Osteoblast (primary cell): ENCODE results near the gene ACSL5. TPM values are rescaled to one million over a fixed set of nuclear protein-coding genes. Genes with fewer than 3 reads are reported as not detected.
"Not testable (repeated sequence)": the region's sequence is repeated elsewhere in the genome, so short reads cannot be mapped to it uniquely, and the experiment has no call there.

ENCODE experiments used
- DNase-seq: peaks from one replicate; pipeline ENCODE4 v3.0.0; 2011; ENCODE audit warnings: low spot score, mixed read lengths; ENCODE audit not compliant: insufficient read length; ENCODE audit errors: missing footprints
- H2AFZ ChIP-seq: 2 replicates; pipeline ENCODE4 v1.6.0; 2011; ENCODE audit warnings: mild to moderate bottlenecking, low read length
- H3K27ac ChIP-seq: 2 replicates; pipeline ENCODE4 v1.5.1; 2011; ENCODE audit warnings: mild to moderate bottlenecking, low read depth, low read length, moderate library complexity
- H3K27me3 ChIP-seq: 2 replicates; pipeline ENCODE4 v1.6.0; 2012; ENCODE audit warnings: mild to moderate bottlenecking, control low read depth, inconsistent platforms, low read length, moderate library complexity; ENCODE audit not compliant: insufficient read depth
- H3K36me3 ChIP-seq: 2 replicates; pipeline ENCODE4 v1.5.1; 2011; ENCODE audit warnings: mild to moderate bottlenecking, low read length, control low read depth, moderate library complexity; ENCODE audit not compliant: insufficient read depth
- H3K4me1 ChIP-seq: 2 replicates; pipeline ENCODE4 v1.5.1; 2011; ENCODE audit warnings: mild to moderate bottlenecking, low read length, control low read depth, moderate library complexity; ENCODE audit not compliant: insufficient read depth
- H3K4me2 ChIP-seq: 2 replicates; pipeline ENCODE4 v1.6.0; 2011; ENCODE audit warnings: mild to moderate bottlenecking, low read length; ENCODE audit not compliant: insufficient read depth
- H3K4me3 ChIP-seq: fragments of 200-600 bp; sonication (generic); 3 replicates; pipeline ENCODE4 v1.5.1; 2012; ENCODE audit warnings: mild to moderate bottlenecking, low read length, inconsistent platforms; ENCODE audit not compliant: insufficient read depth
- H3K79me2 ChIP-seq: 2 replicates; pipeline ENCODE4 v1.6.0; 2012; ENCODE audit warnings: mild to moderate bottlenecking, low read length, control low read depth, inconsistent platforms; ENCODE audit not compliant: insufficient read depth
- H3K9me3 ChIP-seq: 2 replicates; pipeline ENCODE4 v1.5.1; 2011; ENCODE audit warnings: low read depth, low read length, control low read depth
- H4K20me1 ChIP-seq: 2 replicates; pipeline ENCODE4 v1.6.0; 2012; ENCODE audit warnings: mild to moderate bottlenecking, low read length, control low read depth; ENCODE audit not compliant: insufficient read depth
- CTCF ChIP-seq: IDR thresholded peaks from 2 replicates; pipeline ENCODE4 v1.5.1; 2011; ENCODE audit warnings: mild to moderate bottlenecking, low read depth, low read length, moderate library complexity; ENCODE audit errors: extremely low read depth
- total RNA-seq: library from RNA; depleted of rRNA; stranded (reverse); fragments of >200 nt; gene quantifications from 2 replicates; pipeline ENCODE4 v1.2.3, GENCODE V29; 2012

ACSL5 gene
- total RNA-seq, 1 donor = 5.1 TPM

GRCh38 chr10:112366992-112367391 lies 6.9 kb upstream of the ACSL5 start:
- no peaks in the 10 kb centered on the region for H3K79me2 ChIP-seq
- H2AFZ ChIP-seq = no peak overlapping the region
- H3K27ac ChIP-seq = no peak overlapping the region
- no peak for DNase-seq
- TF ChIP-seq CTCF = no peak
- no peaks in the 10 kb centered on the region for H3K36me3 ChIP-seq
- H3K4me2 ChIP-seq = no peak overlapping the region
- peaks cover 4% of the 10 kb centered on the region for H3K4me1 ChIP-seq
- H3K27me3 ChIP-seq = no peaks in the 10 kb centered on the region
- H3K9me3 ChIP-seq = no peaks in the 10 kb centered on the region
- H3K4me3 ChIP-seq = no peak overlapping the region
- H4K20me1 ChIP-seq = no peaks in the 10 kb centered on the region

GRCh38 chr10:112367516-112367915 lies 6.4 kb upstream of the ACSL5 start:
- Histone ChIP-seq H3K9me3 (no peaks in the 10 kb centered on the region), H3K4me2 (no peak overlapping the region), H4K20me1 (no peaks in the 10 kb centered on the region), H3K27ac (no peak overlapping the region), H3K27me3 (no peaks in the 10 kb centered on the region), H2AFZ (no peak overlapping the region), H3K36me3 (no peaks in the 10 kb centered on the region), H3K4me3 (no peak overlapping the region), H3K79me2 (no peaks in the 10 kb centered on the region), H3K4me1 (peaks cover 2% of the 10 kb centered on the region)
- TF ChIP-seq CTCF = no peak
- no peak for DNase-seq

GRCh38 chr10:112369495-112370423 lies 4.2 kb upstream of the ACSL5 start:
- Histone ChIP-seq H3K4me1 (peaks cover 3% of the 10 kb centered on the region), H3K4me2 (no peak overlapping the region), H3K4me3 (no peak overlapping the region), H3K27ac (no peak overlapping the region), H3K27me3 (no peaks in the 10 kb centered on the region), H4K20me1 (no peaks in the 10 kb centered on the region), H3K9me3 (no peaks in the 10 kb centered on the region), H3K36me3 (no peaks in the 10 kb centered on the region), H2AFZ (no peak overlapping the region), H3K79me2 (no peaks in the 10 kb centered on the region)
- DNase-seq = no peak
- no peak for TF ChIP-seq CTCF

- no peaks in the 10 kb centered on the region for H3K79me2 ChIP-seq
- peaks cover 9% of the 10 kb centered on the region for H3K4me1 ChIP-seq
- no peak for DNase-seq
- H2AFZ ChIP-seq = no peak overlapping the region
- H3K27ac ChIP-seq = no peak overlapping the region
- no peaks in the 10 kb centered on the region for H3K36me3 ChIP-seq
- no peak overlapping the region for H3K4me2 ChIP-seq
- no peaks in the 10 kb centered on the region for H3K9me3 ChIP-seq
- no peaks in the 10 kb centered on the region for H3K27me3 ChIP-seq
- no peak for TF ChIP-seq CTCF
- no peaks in the 10 kb centered on the region for H4K20me1 ChIP-seq
- no peak overlapping the region for H3K4me3 ChIP-seq
These were observed 3.5 kb upstream of the ACSL5 start for GRCh38 chr10:112370424-112370819.

GRCh38 chr10:112371326-112371725 lies 2.6 kb upstream of the ACSL5 start:
- H3K27ac ChIP-seq, DNase-seq, H3K79me2 ChIP-seq, H3K36me3 ChIP-seq, H3K4me2 ChIP-seq, H2AFZ ChIP-seq, H3K9me3 ChIP-seq, H3K27me3 ChIP-seq, H3K4me3 ChIP-seq, H4K20me1 ChIP-seq: not testable (repeated sequence)
- peaks cover 17% of the 10 kb centered on the region for H3K4me1 ChIP-seq

- not testable (repeated sequence) for H3K79me2 ChIP-seq, H3K4me3 ChIP-seq, H4K20me1 ChIP-seq, H3K27me3 ChIP-seq, H3K4me2 ChIP-seq, H2AFZ ChIP-seq, H3K27ac ChIP-seq, H3K9me3 ChIP-seq, DNase-seq, H3K36me3 ChIP-seq
- H3K4me1 ChIP-seq = peaks cover 18% of the 10 kb centered on the region
These were observed 1.6 kb upstream of the ACSL5 start for GRCh38 chr10:112372182-112372810.
